ENCODE data around the gene RUNX1.

DNA sequence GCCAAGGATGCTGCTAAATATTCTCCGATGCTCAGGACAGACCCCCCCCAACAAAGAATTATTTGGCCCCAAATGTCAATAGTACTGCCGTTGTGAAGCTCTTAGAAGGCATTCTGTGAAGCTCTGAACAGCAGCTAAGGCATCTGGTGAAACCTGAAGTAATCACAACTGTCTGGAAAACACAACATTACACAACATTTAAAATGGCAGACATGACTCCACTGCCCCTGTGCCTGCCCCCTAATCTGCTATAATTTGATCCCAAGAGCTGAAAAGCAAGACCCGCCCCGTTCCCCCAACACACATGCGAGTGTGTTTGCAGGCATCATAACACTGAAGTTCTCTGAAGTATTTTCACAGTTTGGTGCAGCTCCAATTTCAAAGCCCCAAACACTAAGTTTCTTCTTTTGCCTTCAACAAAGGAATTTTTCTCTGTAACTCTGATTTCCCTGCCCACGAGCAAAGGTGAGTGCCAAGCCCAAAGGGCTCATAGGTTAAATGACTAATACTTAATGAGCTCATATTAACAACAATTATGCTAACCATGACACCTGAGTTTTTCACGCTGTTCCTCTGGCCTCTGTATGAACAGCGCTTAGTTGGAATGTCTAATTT lies 251.1 kb downstream of the RUNX1 start:
- TF ChIP-seq EZH2 (IDR thresholded peaks at IDR 0.05; ENCODE audit: low read length, unreplicated experiment) (no peak), EZH2phosphoT487 (IDR thresholded peaks at IDR 0.05; ENCODE audit: borderline replicate concordance, low read length) (no peak)
- TF ChIP-seq, protein P1, sequence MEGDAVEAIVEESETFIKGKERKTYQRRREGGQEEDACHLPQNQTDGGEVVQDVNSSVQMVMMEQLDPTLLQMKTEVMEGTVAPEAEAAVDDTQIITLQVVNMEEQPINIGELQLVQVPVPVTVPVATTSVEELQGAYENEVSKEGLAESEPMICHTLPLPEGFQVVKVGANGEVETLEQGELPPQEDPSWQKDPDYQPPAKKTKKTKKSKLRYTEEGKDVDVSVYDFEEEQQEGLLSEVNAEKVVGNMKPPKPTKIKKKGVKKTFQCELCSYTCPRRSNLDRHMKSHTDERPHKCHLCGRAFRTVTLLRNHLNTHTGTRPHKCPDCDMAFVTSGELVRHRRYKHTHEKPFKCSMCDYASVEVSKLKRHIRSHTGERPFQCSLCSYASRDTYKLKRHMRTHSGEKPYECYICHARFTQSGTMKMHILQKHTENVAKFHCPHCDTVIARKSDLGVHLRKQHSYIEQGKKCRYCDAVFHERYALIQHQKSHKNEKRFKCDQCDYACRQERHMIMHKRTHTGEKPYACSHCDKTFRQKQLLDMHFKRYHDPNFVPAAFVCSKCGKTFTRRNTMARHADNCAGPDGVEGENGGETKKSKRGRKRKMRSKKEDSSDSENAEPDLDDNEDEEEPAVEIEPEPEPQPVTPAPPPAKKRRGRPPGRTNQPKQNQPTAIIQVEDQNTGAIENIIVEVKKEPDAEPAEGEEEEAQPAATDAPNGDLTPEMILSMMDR (conservative IDR thresholded peaks at IDR 0.05; ENCODE audit: low read depth, low read length), result no peak
